GM19239 (cell line): ENCODE results near the gene OR4C12.
"Not testable (repeated sequence)": the region's sequence is repeated elsewhere in the genome, so short reads cannot be mapped to it uniquely, and the experiment has no call there.

Experiments
- DNase-seq: peaks from one replicate; pipeline ENCODE4 v3.0.0; 2011; ENCODE audit warnings: low spot score; ENCODE audit not compliant: insufficient read length
- FAIRE-seq: peaks from 2 replicates; lab custom pipeline; 2011; peaks lifted over from hg19 to GRCh38; lab: Jason Lieb, UNC

OR4C12 gene

DNA sequence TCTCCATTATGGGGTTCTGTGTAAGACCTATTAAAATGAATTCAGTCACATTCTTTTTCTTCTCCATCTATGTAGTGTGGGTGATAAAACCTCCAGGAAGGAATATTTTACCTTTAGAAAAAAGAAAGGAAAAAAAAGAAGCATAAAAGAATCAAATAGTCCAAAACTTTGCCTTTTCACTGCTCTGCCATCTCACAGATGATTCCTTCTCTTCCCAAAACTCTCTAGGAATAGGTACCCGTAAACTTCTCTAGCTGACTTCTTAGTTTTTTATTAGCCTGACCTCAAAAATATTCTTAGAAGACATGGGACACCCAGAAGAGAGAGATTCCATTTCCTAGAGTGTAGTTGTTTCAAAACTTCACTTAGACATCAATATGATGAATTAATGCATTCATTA is at the start of gene OR4C12:
TSS of gene OR4C12 (minus strand) at position 101 of the 400 bp plus-strand sequence. CDS start at position 67, 34 bp downstream.
- FAIRE-seq, DNase-seq: not testable (repeated sequence)

DNA sequence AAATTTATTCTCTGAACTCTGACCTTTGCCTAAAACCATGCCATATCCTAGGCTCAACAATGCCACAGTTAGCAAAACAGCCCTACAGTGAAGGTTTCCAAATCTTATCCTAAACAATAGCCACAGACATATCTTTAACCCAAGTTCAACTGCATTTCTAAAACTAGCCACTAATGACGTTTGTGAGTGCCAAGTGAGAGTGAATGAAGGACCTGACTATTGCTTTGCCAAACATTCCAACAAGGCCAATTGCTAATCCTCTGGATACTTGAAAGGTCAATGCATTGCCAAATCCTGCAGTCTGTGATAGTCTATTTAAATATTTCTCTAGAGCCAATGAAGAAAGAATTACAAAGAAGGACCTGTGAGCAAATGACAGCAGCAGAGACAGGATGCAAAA is 47.9 kb upstream of the OR4C12 start:
- DNase-seq (no peak), FAIRE-seq (no peak)

DNA sequence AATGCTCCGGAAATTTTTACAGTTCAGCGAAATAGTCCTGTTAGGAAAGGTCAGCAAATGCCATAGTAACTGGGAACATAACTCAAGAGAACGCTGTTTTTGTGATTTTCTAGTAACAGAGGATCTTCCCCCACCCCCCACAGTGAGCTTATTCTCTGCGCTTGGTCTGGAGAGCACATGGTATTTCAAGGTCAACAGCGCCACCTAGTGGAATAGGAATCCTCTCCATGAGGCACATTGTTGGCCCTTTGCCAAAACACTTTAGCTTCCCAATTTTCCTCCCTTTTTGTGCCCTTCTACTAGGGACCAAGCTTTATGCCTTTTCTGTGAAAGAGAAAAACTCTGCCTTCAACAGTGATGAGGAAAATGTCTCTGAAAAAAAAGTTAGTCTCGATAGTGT is 13.2 kb upstream of the OR4C12 start:
- FAIRE-seq (no peak), DNase-seq (peak; percentile 1)

DNA sequence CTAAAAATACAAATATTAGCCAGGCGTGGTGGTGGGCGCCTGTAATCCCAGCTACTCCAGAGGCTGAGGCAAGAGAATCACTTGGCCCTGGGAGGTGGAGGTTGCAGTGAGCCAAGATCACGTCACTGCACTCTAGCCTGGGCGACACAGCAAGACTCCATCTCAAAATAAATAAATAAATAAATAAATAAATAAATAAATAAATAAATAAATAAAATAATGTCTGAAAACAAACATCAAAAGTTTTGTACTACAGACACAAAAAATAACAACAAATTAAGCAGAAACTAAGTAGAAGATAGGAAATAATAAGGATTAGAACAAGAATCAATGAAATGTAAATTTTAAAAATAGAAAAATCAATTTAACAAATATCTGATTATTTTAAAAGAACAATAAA is 8.9 kb downstream of the OR4C12 start:
- FAIRE-seq, DNase-seq: not testable (repeated sequence)

DNA sequence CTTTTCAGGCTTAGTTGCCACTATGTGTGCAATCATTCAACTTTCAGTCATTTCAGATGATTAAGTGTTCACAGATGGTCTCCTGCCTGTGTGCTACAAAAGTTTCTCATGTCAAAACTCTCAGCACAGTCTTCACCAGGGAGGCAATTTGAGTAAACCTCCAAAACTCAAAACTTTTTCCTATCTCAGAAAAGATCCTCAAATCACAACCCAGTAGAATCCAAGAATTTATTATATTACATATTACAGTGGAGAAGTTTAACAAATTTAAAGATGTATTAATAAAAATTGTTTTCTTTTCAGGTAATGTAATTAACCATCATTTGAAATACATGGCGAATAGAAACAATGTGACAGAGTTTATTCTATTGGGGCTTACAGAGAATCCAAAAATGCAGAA is 30.2 kb downstream of the OR4C12 start, which contains the start of gene OR4C13:
TSS of gene OR4C13 (plus strand) at position 301 of the 400 bp plus-strand sequence. CDS start at position 333, 32 bp downstream.
- no peak for FAIRE-seq

DNA sequence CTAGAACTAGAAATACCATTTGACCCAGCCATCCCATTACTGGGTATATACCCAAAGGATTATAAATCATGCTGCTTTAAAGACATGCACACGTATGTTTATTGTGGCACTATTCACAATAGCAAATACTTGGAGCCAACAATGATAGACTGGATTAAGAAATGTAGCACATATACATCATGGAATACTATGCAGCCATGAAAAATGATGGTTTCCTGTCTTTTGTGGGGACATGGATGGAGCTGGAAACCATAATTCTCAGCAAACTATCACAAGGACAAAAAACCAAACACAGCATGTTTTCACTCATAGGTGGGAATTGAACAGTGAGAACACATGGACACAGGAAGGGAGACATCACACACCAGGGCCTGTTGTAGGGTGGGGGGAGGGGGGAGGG is 33.6 kb downstream of the OR4C12 start:
- FAIRE-seq: not testable (repeated sequence)

More for the DNA sequence above, 30.2 kb downstream of the OR4C12 start, which contains the start of gene OR4C13:
- DNase-seq: no peak

More for the DNA sequence above, 33.6 kb downstream of the OR4C12 start:
- not testable (repeated sequence) for DNase-seq
